H1 (cell line): ENCODE measurements around the gene NDUFB8. TPM values are rescaled to one million over a fixed set of nuclear protein-coding genes. Genes with fewer than 3 reads are reported as not detected.

Experiments used
- CTCF ChIA-PET: fragments of 300-600 bp; sonication (Branson Sonifier 250); formaldehyde crosslinking; loops from one replicate; lab custom pipeline; 2021; ENCODE audit not compliant: partially characterized antibody; lab: Charles Lee
- POLR2A ChIA-PET: fragments of 300-600 bp; sonication (Branson Sonifier 250); formaldehyde crosslinking; loops from one replicate; lab custom pipeline; 2021; ENCODE audit warnings: inconsistent platforms; ENCODE audit not compliant: partially characterized antibody; lab: Charles Lee
- DNase-seq, 2 experiments: peaks; one replicate each; pipeline versions ENCODE4 v3.0.0 to v3.0.0-alpha.2; 2010 to 2022; ENCODE audit warnings: low spot score in 2 of 2, low read depth in 1 of 2, mixed read lengths in 1 of 2
- FAIRE-seq: peaks from 2 replicates; lab custom pipeline; 2011; peaks lifted over from hg19 to GRCh38; lab: Jason Lieb, UNC
- H2AFZ ChIP-seq: 2 replicates; pipeline ENCODE4 v1.8.1; 2012; ENCODE audit warnings: low read length, inconsistent platforms
- H2AK5ac ChIP-seq: 2 replicates; pipeline ENCODE4 v1.6.1; 2013; ENCODE audit warnings: low read depth, low read length
- H2BK120ac ChIP-seq: replicated peaks from 2 replicates; pipeline ENCODE3; 2013; ENCODE audit warnings: low read depth, low read length, inconsistent platforms
- H2BK12ac ChIP-seq: 2 replicates; pipeline ENCODE4 v1.6.1; 2013; ENCODE audit warnings: low read depth, low read length
- H2BK15ac ChIP-seq: 2 replicates; pipeline ENCODE4 v1.6.1; 2013; ENCODE audit warnings: low read length
- H2BK20ac ChIP-seq: 2 replicates; pipeline ENCODE4 v1.6.1; 2013; ENCODE audit warnings: low read length
- H2BK5ac ChIP-seq: 2 replicates; pipeline ENCODE4 v1.6.1; 2013; ENCODE audit warnings: low read depth, low read length
- H3K14ac ChIP-seq: 2 replicates; pipeline ENCODE4 v1.6.1; 2013; ENCODE audit warnings: inconsistent platforms; ENCODE audit not compliant: insufficient read length
- H3K18ac ChIP-seq: 2 replicates; pipeline ENCODE4 v1.6.1; 2013; ENCODE audit warnings: low read length; ENCODE audit errors: extremely low read depth
- H3K23ac ChIP-seq: 2 replicates; pipeline ENCODE4 v1.6.1; 2013; ENCODE audit warnings: inconsistent platforms; ENCODE audit not compliant: insufficient read length
- H3K23me2 ChIP-seq: 2 replicates; pipeline ENCODE4 v1.6.1; 2013; ENCODE audit warnings: low read depth, low read length
- H3K27ac ChIP-seq: 2 replicates; pipeline ENCODE4 v1.6.1; 2011; ENCODE audit warnings: low read depth, low read length, inconsistent platforms
- H3K27me3 ChIP-seq, 4 experiments: replicated peaks in 1 of 4; 1 replicate in 1 of 4; 2 replicates in 3 of 4; pipeline versions ENCODE4 v1.6.1 to v1.8.1; 2011 to 2013; ENCODE audit warnings: low read length in 3 of 4, mild to moderate bottlenecking in 3 of 4, inconsistent platforms in 2 of 4, mixed read lengths in 2 of 4, moderate library complexity in 1 of 4; ENCODE audit not compliant: control insufficient read depth in 3 of 4, insufficient read depth in 3 of 4; ENCODE audit errors: extremely low read depth in 1 of 4
- H3K36me3 ChIP-seq, 4 experiments: 2 replicates each; pipeline versions ENCODE4 v1.6.1 to v1.8.1; 2011 to 2013; ENCODE audit warnings: mild to moderate bottlenecking in 4 of 4, low read length in 3 of 4, moderate library complexity in 2 of 4, control low read depth in 1 of 4, inconsistent platforms in 1 of 4; ENCODE audit not compliant: insufficient read depth in 4 of 4, control insufficient read depth in 2 of 4
- H3K4ac ChIP-seq: replicated peaks from 2 replicates; pipeline ENCODE3; 2013; ENCODE audit warnings: low read length, low read depth, mixed read lengths, inconsistent platforms; ENCODE audit not compliant: insufficient read length
- H3K4me1 ChIP-seq, 4 experiments: replicated peaks in 1 of 4; 1 replicate in 1 of 4; 2 replicates in 3 of 4; pipeline versions ENCODE4 v1.6.1 to v1.8.1; 2011 to 2013; ENCODE audit warnings: low read length in 3 of 4, inconsistent platforms in 2 of 4, mixed read lengths in 1 of 4; ENCODE audit not compliant: insufficient read depth in 4 of 4, control insufficient read depth in 3 of 4
- H3K4me2 ChIP-seq, 2 experiments: 2 replicates each; pipeline versions ENCODE4 v1.6.1 to v1.8.1; 2011 to 2013; ENCODE audit warnings: low read depth in 2 of 2, low read length in 2 of 2, control low read depth in 1 of 2, inconsistent platforms in 1 of 2, mild to moderate bottlenecking in 1 of 2; ENCODE audit not compliant: insufficient read depth in 1 of 2
- H3K4me3 ChIP-seq, 4 experiments: fragments of 200-600, 300-600 bp in 1 of 4; sonication (generic), shearing (Covaris generic), sonication (Bioruptor Twin) in 1 of 4; 2 replicates each; pipeline versions ENCODE4 v1.5.1 to v1.8.1; 2011 to 2016; ENCODE audit warnings: low read length in 4 of 4, low read depth in 3 of 4, control low read depth in 2 of 4, inconsistent platforms in 2 of 4, mild to moderate bottlenecking in 2 of 4, mixed read lengths in 1 of 4, moderate library complexity in 1 of 4; ENCODE audit not compliant: insufficient read depth in 2 of 4; ENCODE audit errors: extremely low read depth in 1 of 4
- H3K56ac ChIP-seq: replicated peaks from 2 replicates; pipeline ENCODE3; 2013; ENCODE audit warnings: low read depth, mild to moderate bottlenecking, mixed read lengths, low read length, inconsistent platforms; ENCODE audit not compliant: insufficient read length
- H3K79me1 ChIP-seq: 2 replicates; pipeline ENCODE4 v1.6.1; 2013; ENCODE audit warnings: low read depth, low read length, control low read depth
- H3K79me2 ChIP-seq, 2 experiments: 2 replicates each; pipeline versions ENCODE4 v1.6.1 to v1.8.1; 2012 to 2013; ENCODE audit warnings: low read length in 2 of 2, mild to moderate bottlenecking in 2 of 2, inconsistent platforms in 1 of 2; ENCODE audit not compliant: insufficient read depth in 2 of 2, control insufficient read depth in 1 of 2
- H3K9ac ChIP-seq, 4 experiments: replicated peaks in 1 of 4; 1 replicate in 1 of 4; 2 replicates in 3 of 4; pipeline versions ENCODE4 v1.6.1 to v1.8.1; 2011 to 2013; ENCODE audit warnings: low read depth in 3 of 4, low read length in 3 of 4, control low read depth in 2 of 4, mild to moderate bottlenecking in 2 of 4, moderate library complexity in 2 of 4, inconsistent platforms in 1 of 4; ENCODE audit errors: extremely low read depth in 1 of 4
- H3K9me3 ChIP-seq, 2 experiments: 2 replicates each; pipeline versions ENCODE4 v1.6.1 to v1.8.1; 2012 to 2013; ENCODE audit warnings: mild to moderate bottlenecking in 2 of 2, moderate library complexity in 2 of 2, control low read depth in 1 of 2, inconsistent platforms in 1 of 2, low read depth in 1 of 2, low read length in 1 of 2, mixed read lengths in 1 of 2; ENCODE audit not compliant: insufficient read depth in 2 of 2
- H4K20me1 ChIP-seq, 2 experiments: replicated peaks in 1 of 2; 2 replicates each; pipeline versions ENCODE3 to v1.8.1; 2011 to 2013; ENCODE audit warnings: inconsistent platforms in 2 of 2, low read length in 2 of 2, mild to moderate bottlenecking in 1 of 2; ENCODE audit not compliant: insufficient read depth in 2 of 2, control insufficient read depth in 1 of 2
- H4K5ac ChIP-seq: 2 replicates; pipeline ENCODE4 v1.6.1; 2013; ENCODE audit warnings: low read length, low read depth, mixed read lengths, inconsistent platforms; ENCODE audit not compliant: insufficient read length
- H4K8ac ChIP-seq: 2 replicates; pipeline ENCODE4 v1.8.0; 2013; ENCODE audit warnings: mild to moderate bottlenecking, moderate library complexity, low read length, inconsistent platforms; ENCODE audit not compliant: insufficient read depth; ENCODE audit errors: extremely low read depth
- H4K91ac ChIP-seq: replicated peaks from 2 replicates; pipeline ENCODE3; 2013; ENCODE audit warnings: low read length, mixed read lengths, inconsistent platforms; ENCODE audit not compliant: insufficient read length
- CREB1 ChIP-seq: IDR thresholded peaks from 2 replicates; pipeline ENCODE4 v1.6.1; 2012; ENCODE audit warnings: inconsistent platforms
- FOSL1 ChIP-seq: IDR thresholded peaks from 2 replicates; pipeline ENCODE4 v1.6.1; 2011; ENCODE audit warnings: mild to moderate bottlenecking, low read depth, low read length, moderate library complexity; ENCODE audit not compliant: insufficient read depth
- POU5F1 ChIP-seq: IDR thresholded peaks from 2 replicates; pipeline ENCODE4 v1.6.1; 2011; ENCODE audit warnings: low read depth, mild to moderate bottlenecking, low read length, moderate library complexity
- RXRA ChIP-seq: IDR thresholded peaks from 2 replicates; pipeline ENCODE4 v1.6.1; 2011; ENCODE audit warnings: low read depth, mild to moderate bottlenecking, low read length, moderate library complexity; ENCODE audit not compliant: insufficient read depth
- SIX5 ChIP-seq: IDR thresholded peaks from 2 replicates; pipeline ENCODE4 v1.6.1; 2011; ENCODE audit warnings: mild to moderate bottlenecking, low read depth, low read length
- TEAD4 ChIP-seq: IDR thresholded peaks from 2 replicates; pipeline ENCODE4 v1.6.1; 2012; ENCODE audit warnings: low read depth, low read length, inconsistent platforms, mixed read lengths
- WGBS, 2 experiments: shearing (Covaris generic) in 1 of 2; methylation state at CpG; one replicate each; pipeline versions ENCODE4 v1.1.6 to v1.1.7; 2013 to 2015; ENCODE audit warnings: low lambda C conversion rate in 2 of 2, mixed read lengths in 2 of 2, inconsistent platforms in 1 of 2, low coverage in 1 of 2, missing lambda C conversion rate in 1 of 2; ENCODE audit not compliant: insufficient replicate concordance in 2 of 2, insufficient coverage in 1 of 2, insufficient read length in 1 of 2; ENCODE audit errors: extremely low coverage in 1 of 2, missing lambda C conversion rate in 1 of 2; 5-methylcytosine and 5-hydroxymethylcytosine counted together
- polyA plus RNA-seq, 7 experiments: library from polyadenylated mRNA; depleted of rRNA in 3 of 7; stranded (reverse) in 5 of 7; unstranded in 2 of 7; fragments of >200 nt in 5 of 7; fragments of 200-250 nt in 2 of 7; gene quantifications; 1 replicate in 5 of 7; 2 replicates in 1 of 7; 4 replicates in 1 of 7; pipeline versions ENCODE4 v1.2.1 to v1.2.3, GENCODE V29; 2011 to 2013; ENCODE audit warnings: missing spikeins in 2 of 7, mixed read lengths in 2 of 7
- total RNA-seq: library from RNA; stranded (reverse); fragmentation: NEBNext Ultra II Directional; extraction: Animal tissue kit (Norgen Biotek cat#: 25700); gene quantifications from 2 replicates; pipeline ENCODE4 v1.2.1, GENCODE V29; 2021
- TF ChIP-seq, protein P1 (sequence below): IDR thresholded peaks from 2 replicates; pipeline ENCODE4 v1.6.1; 2011; ENCODE audit warnings: low read depth, mild to moderate bottlenecking, low read length; ENCODE audit not compliant: insufficient read depth

Gene NDUFB8
- total and polyA plus RNA-seq, 2 of the 8 experiments (the other 6 are each of a cell fraction or from before 2014, with no cell fraction given): 175 to 455 TPM

GRCh38 chr10:100508266-100508665, 21.4 kb downstream of the NDUFB8 start:
- FAIRE-seq (no peak), DNase-seq (no peak)
- POLR2A ChIA-PET: interaction anchor here (1.4 to 2.5 kb wide), 2 partner anchors 22 to 78 kb away, joined by 4 to 9 read pairs; no protein-coding TSS in a partner anchor
- no peak overlapping the region for H2BK12ac ChIP-seq
- H3K36me3 ChIP-seq: no peaks in the 10 kb centered on the region
- no peak overlapping the region for H3K9ac ChIP-seq
- H3K79me1 ChIP-seq: no peaks in the 10 kb centered on the region
- no peaks in the 10 kb centered on the region; a peak in 1 of 7 replicates for H3K4me1 ChIP-seq
- peaks cover 0 to 11% (median 4%) of the 10 kb centered on the region in 4 experiments; a peak in 3 of 7 replicates for H3K27me3 ChIP-seq
- H2BK15ac ChIP-seq: peak overlapping the region; percentile 98; the same call in 1 of the 2 replicates
- no peak overlapping the region for H3K4me3 ChIP-seq
- H4K5ac ChIP-seq: no peak overlapping the region
- H3K4ac ChIP-seq: no peak overlapping the region
- H2BK20ac ChIP-seq: no peak overlapping the region
- no peak overlapping the region for H2BK120ac ChIP-seq
- no peak overlapping the region for H2AK5ac ChIP-seq
- H3K27ac ChIP-seq: no peak overlapping the region
- H2AFZ ChIP-seq: no peak overlapping the region
- CTCF ChIA-PET: interaction anchor here (0.6 to 13.4 kb wide), 33 partner anchors 11 to 370 kb away, joined by 3 to 190 read pairs (median 5); partner anchors contain the start of genes SCD and SEC31B
- H4K91ac ChIP-seq: no peak overlapping the region
- H4K8ac ChIP-seq: no peak overlapping the region
- TF ChIP-seq CREB1: no peak
- TF ChIP-seq RXRA: no peak
- no peak for TF ChIP-seq SIX5
- TF ChIP-seq, protein P1, sequence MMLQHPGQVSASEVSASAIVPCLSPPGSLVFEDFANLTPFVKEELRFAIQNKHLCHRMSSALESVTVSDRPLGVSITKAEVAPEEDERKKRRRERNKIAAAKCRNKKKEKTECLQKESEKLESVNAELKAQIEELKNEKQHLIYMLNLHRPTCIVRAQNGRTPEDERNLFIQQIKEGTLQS: no peak
- TF ChIP-seq TEAD4: no peak
- TF ChIP-seq FOSL1: no peak
- no peak for TF ChIP-seq POU5F1
- peaks cover 0 to 5% of the 10 kb centered on the region in 2 experiments for H4K20me1 ChIP-seq
- no peak overlapping the region for H2BK5ac ChIP-seq
- no peaks in the 10 kb centered on the region for H3K9me3 ChIP-seq
- 100% methylated on average over 1 of the region's 1 CpG; no CpG with 5 or more reads in 1 of the 2 experiments for WGBS, 2 experiments
- no peaks in the 10 kb centered on the region; the same call in 1 of the 2 replicates for H3K23me2 ChIP-seq
- no peak overlapping the region for H3K4me2 ChIP-seq
- no peak overlapping the region for H3K18ac ChIP-seq
- H3K56ac ChIP-seq: no peak overlapping the region
- no peak overlapping the region for H3K23ac ChIP-seq
- no peaks in the 10 kb centered on the region for H3K79me2 ChIP-seq
- no peak overlapping the region for H3K14ac ChIP-seq
